GM23248 (cell line): Measurements from ENCODE around the gene MAP4K3. TPM values are rescaled to one million over a fixed set of nuclear protein-coding genes. Genes with fewer than 3 reads are reported as not detected.

Experiments used
- DNase-seq: peaks from one replicate; pipeline ENCODE4 v3.0.0-alpha.2; 2015
- H2AFZ ChIP-seq: fragments of 200-600 bp; sonication (generic); 2 replicates; pipeline ENCODE4 v1.6.1; 2016; ENCODE audit warnings: antibody characterized with exemption
- H3F3A ChIP-seq: fragments of 200-600 bp; sonication (generic); 2 replicates; pipeline ENCODE4 v1.6.1; 2016; ENCODE audit warnings: mild to moderate bottlenecking, antibody characterized with exemption, mixed run types; ENCODE audit not compliant: insufficient read depth
- H3K27ac ChIP-seq: fragments of 200-600 bp; sonication (generic); 2 replicates; pipeline ENCODE4 v1.5.1; 2016; ENCODE audit warnings: mild to moderate bottlenecking
- H3K27me3 ChIP-seq: fragments of 200-600 bp; sonication (generic); replicated peaks from 2 replicates; pipeline ENCODE4 v1.6.1; 2016; ENCODE audit warnings: mild to moderate bottlenecking; ENCODE audit not compliant: insufficient read depth
- H3K36me3 ChIP-seq: fragments of 200-600 bp; sonication (generic); 2 replicates; pipeline ENCODE4 v1.6.1; 2016; ENCODE audit warnings: low read depth, mild to moderate bottlenecking
- H3K4me1 ChIP-seq: fragments of 200-600 bp; sonication (generic); 2 replicates; pipeline ENCODE4 v1.6.1; 2016; ENCODE audit warnings: mild to moderate bottlenecking; ENCODE audit not compliant: insufficient read depth
- H3K4me2 ChIP-seq: fragments of 200-600 bp; sonication (generic); one replicate; pipeline ENCODE4 v1.6.1; 2016; ENCODE audit warnings: mild to moderate bottlenecking; ENCODE audit not compliant: unreplicated experiment
- H3K4me3 ChIP-seq: fragments of 200-600 bp; sonication (generic); 2 replicates; pipeline ENCODE4 v1.5.1; 2016; ENCODE audit warnings: mild to moderate bottlenecking
- H3K79me2 ChIP-seq: fragments of 200-600 bp; sonication (generic); 2 replicates; pipeline ENCODE4 v1.6.1; 2016; ENCODE audit warnings: mild to moderate bottlenecking; ENCODE audit not compliant: insufficient read depth
- H3K9ac ChIP-seq: fragments of 200-600 bp; sonication (generic); 2 replicates; pipeline ENCODE4 v1.6.1; 2016; ENCODE audit warnings: mild to moderate bottlenecking
- H3K9me2 ChIP-seq: fragments of 200-600 bp; sonication (generic); 2 replicates; pipeline ENCODE4 v1.6.1; 2016; ENCODE audit warnings: mixed run types, mild to moderate bottlenecking, moderate library complexity; ENCODE audit not compliant: insufficient read depth
- H3K9me3 ChIP-seq: fragments of 200-600 bp; sonication (generic); one replicate; pipeline ENCODE4 v1.6.1; 2017; ENCODE audit warnings: low read depth
- H4K20me1 ChIP-seq: fragments of 200-600 bp; sonication (generic); 2 replicates; pipeline ENCODE4 v1.6.0; 2016; ENCODE audit not compliant: insufficient read depth
- EZH2 ChIP-seq: fragments of 200-600 bp; sonication (generic); IDR thresholded peaks from 2 replicates; pipeline ENCODE4 v1.6.1; 2018; ENCODE audit warnings: antibody characterized with exemption, mild to moderate bottlenecking; ENCODE audit not compliant: insufficient read depth, poor library complexity, severe bottlenecking
- EZH2phosphoT487 ChIP-seq: fragments of 200-600 bp; sonication (generic); IDR thresholded peaks from 2 replicates; pipeline ENCODE4 v1.6.1; 2018; ENCODE audit warnings: antibody characterized with exemption, moderate library complexity, mild to moderate bottlenecking, low read depth; ENCODE audit not compliant: insufficient read depth
- WGBS, 2 experiments: methylation state at CpG; one replicate each; pipeline ENCODE4 v1.1.6; 2015 to 2017; ENCODE audit warnings: low lambda C conversion rate in 2 of 2, low coverage in 1 of 2; ENCODE audit errors: missing lambda C conversion rate in 2 of 2; 5-methylcytosine and 5-hydroxymethylcytosine counted together
- in situ Hi-C: fragments of 300-500 bp; cut with MboI; formaldehyde crosslinking; loops from 2 replicates; pipeline ENCODE4 v1.15.0; 2020
- polyA plus RNA-seq: library from polyadenylated mRNA; unstranded; fragments of >200 nt; fragmentation: Nextera tagmentation; extraction: Ambion mirVana; gene quantifications from 2 replicates; pipeline ENCODE4 v1.2.1, GENCODE V29; 2016
- total RNA-seq: library from RNA; depleted of rRNA; stranded (reverse); fragments of >200 nt; shearing (Covaris generic); gene quantifications from 2 replicates; pipeline ENCODE4 v1.2.3, GENCODE V29; 2014

Gene MAP4K3
- total and polyA plus RNA-seq, 2 experiments from 2014 or later = 9.9 to 32.0 TPM

- Histone ChIP-seq H3F3A (peaks cover 8% of the 10 kb centered on the region; the same call in 1 of the 2 replicates), H4K20me1 (no peaks in the 10 kb centered on the region), H3K4me3 (no peak overlapping the region), H3K27ac (peak overlapping the region; percentile 1; the same call in 1 of the 2 replicates), H3K27me3 (no peaks in the 10 kb centered on the region), H3K9ac (no peak overlapping the region), H2AFZ (no peak overlapping the region), H3K36me3 (no peaks in the 10 kb centered on the region), H3K9me3 (no peaks in the 10 kb centered on the region), H3K4me2 (no peak overlapping the region), H3K9me2 (no peaks in the 10 kb centered on the region), H3K79me2 (no peaks in the 10 kb centered on the region), H3K4me1 (peaks cover 12% of the 10 kb centered on the region)
- TF ChIP-seq EZH2 (no peak), EZH2phosphoT487 (no peak)
- in situ Hi-C loops = no loop called here
- 83 to 88% methylated on average over 4 of the region's 4 CpGs for WGBS, 2 experiments
- DNase-seq = no peak
These were observed 132.4 kb downstream of the MAP4K3 start for GRCh38 chr2:39304729-39305128.

GRCh38 chr2:39304200-39304599 is 132.9 kb downstream of the MAP4K3 start:
- no peaks in the 10 kb centered on the region for H3K27me3 ChIP-seq
- in situ Hi-C loops = no loop called here
- no peaks in the 10 kb centered on the region for H3K9me2 ChIP-seq
- peak overlapping the region; percentile 1; the same call in 1 of the 2 replicates for H3K27ac ChIP-seq
- no peak overlapping the region for H3K4me3 ChIP-seq
- H3K9ac ChIP-seq = no peak overlapping the region
- no peak overlapping the region for H2AFZ ChIP-seq
- H3K9me3 ChIP-seq = no peaks in the 10 kb centered on the region
- no peaks in the 10 kb centered on the region for H3K36me3 ChIP-seq
- peaks cover 8% of the 10 kb centered on the region; the same call in 1 of the 2 replicates for H3F3A ChIP-seq
- 94 to 100% methylated on average over 1 of the region's 1 CpG for WGBS, 2 experiments
- H3K4me2 ChIP-seq = no peak overlapping the region
- peak; percentile 67 for DNase-seq
- no peaks in the 10 kb centered on the region for H4K20me1 ChIP-seq
- H3K79me2 ChIP-seq = no peaks in the 10 kb centered on the region
- H3K4me1 ChIP-seq = peaks cover 12% of the 10 kb centered on the region
- TF ChIP-seq EZH2 (no peak), EZH2phosphoT487 (no peak)

- H3K36me3 ChIP-seq = peaks cover 15% of the 10 kb centered on the region
- no peaks in the 10 kb centered on the region for H4K20me1 ChIP-seq
- H3F3A ChIP-seq = peaks cover 8% of the 10 kb centered on the region; the same call in 1 of the 2 replicates
- H3K9ac ChIP-seq = no peak overlapping the region
- in situ Hi-C loops = no loop called here
- H3K9me2 ChIP-seq = no peaks in the 10 kb centered on the region; the same call in 1 of the 2 replicates
- no peaks in the 10 kb centered on the region for H3K27me3 ChIP-seq
- H3K4me3 ChIP-seq = no peak overlapping the region
- WGBS, 2 experiments = 97 to 98% methylated on average over 6 of the region's 6 CpGs
- H3K79me2 ChIP-seq = no peaks in the 10 kb centered on the region
- H3K4me2 ChIP-seq = no peak overlapping the region
- H3K4me1 ChIP-seq = peaks cover 12% of the 10 kb centered on the region
- no peaks in the 10 kb centered on the region for H3K9me3 ChIP-seq
- no peak overlapping the region for H2AFZ ChIP-seq
- DNase-seq = no peak
- no peak overlapping the region for H3K27ac ChIP-seq
- no peak for TF ChIP-seq EZH2phosphoT487
- no peak for TF ChIP-seq EZH2
These were observed 135.7 kb downstream of the MAP4K3 start for GRCh38 chr2:39301352-39301751.

GRCh38 chr2:39300044-39300978 is 136.8 kb downstream of the MAP4K3 start:
- H4K20me1 ChIP-seq = no peaks in the 10 kb centered on the region
- DNase-seq = no peak
- peaks cover 19% of the 10 kb centered on the region for H3K36me3 ChIP-seq
- H3K4me3 ChIP-seq = no peak overlapping the region
- peaks cover 12% of the 10 kb centered on the region for H3K4me1 ChIP-seq
- H3K4me2 ChIP-seq = no peak overlapping the region
- H3K27ac ChIP-seq = no peak overlapping the region
- no peaks in the 10 kb centered on the region for H3K79me2 ChIP-seq
- H3F3A ChIP-seq = peaks cover 8% of the 10 kb centered on the region; the same call in 1 of the 2 replicates
- no peaks in the 10 kb centered on the region for H3K27me3 ChIP-seq
- no peak overlapping the region for H3K9ac ChIP-seq
- no peak for TF ChIP-seq EZH2
- no peak for TF ChIP-seq EZH2phosphoT487
- in situ Hi-C loops = no loop called here
- H3K9me2 ChIP-seq = no peaks in the 10 kb centered on the region; the same call in 1 of the 2 replicates
- no peaks in the 10 kb centered on the region for H3K9me3 ChIP-seq
- H2AFZ ChIP-seq = no peak overlapping the region
- WGBS, 2 experiments = 92 to 93% methylated on average over 8 of the region's 8 CpGs
